ENCODE data around the gene CLEC6A. TPM values are rescaled to one million over a fixed set of nuclear protein-coding genes. Genes with fewer than 3 reads are reported as not detected.

CLEC6A gene
- total RNA-seq, 1 donor from 2014 or later: not detected

DNA sequence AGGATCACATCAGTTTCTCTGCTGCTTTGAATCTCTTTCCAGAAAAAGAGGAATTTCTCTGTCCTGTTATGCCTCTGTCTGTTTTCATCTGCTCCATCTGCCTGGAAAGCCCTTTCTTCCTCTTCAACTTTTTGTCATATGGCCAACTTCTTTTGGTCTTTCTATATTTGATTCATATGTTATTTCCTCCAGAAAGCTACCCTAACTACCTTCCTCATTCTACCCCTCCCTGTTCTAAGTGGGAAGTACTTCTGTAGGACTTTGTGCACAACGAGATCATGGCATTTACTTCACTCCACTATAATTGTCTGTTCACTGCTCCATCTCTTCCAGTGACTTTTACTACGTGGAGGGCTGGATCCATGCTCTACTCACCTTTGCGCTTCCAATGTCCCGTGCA is 63.4 kb downstream of the CLEC6A start:
- no peak overlapping the region for H3K4me3 Mint-ChIP-seq
- Histone ChIP-seq H3F3A (ENCODE audit: low read depth) (no peaks in the 10 kb centered on the region), H3K9me3 (ENCODE audit: low read depth) (no peaks in the 10 kb centered on the region), H3K27me3 (no peaks in the 10 kb centered on the region), H3K4me2 (no peak overlapping the region), H3K79me2 (ENCODE audit: low read depth) (no peaks in the 10 kb centered on the region), H3K4me1 (no peaks in the 10 kb centered on the region), H4K20me1 (ENCODE audit: low read depth) (no peaks in the 10 kb centered on the region), H3K4me3 (no peak overlapping the region), H3K9ac (no peak overlapping the region), H3K27ac (no peak overlapping the region), H2AFZ (replicated peaks) (no peak overlapping the region), H3K36me3 (no peaks in the 10 kb centered on the region)
- H3K4me1 Mint-ChIP-seq: no peaks in the 10 kb centered on the region
- peaks cover 10% of the 10 kb centered on the region for H3K9me3 Mint-ChIP-seq
- no peak for TF ChIP-seq CTCF (IDR thresholded peaks at IDR 0.05)
- peaks cover 2% of the 10 kb centered on the region for H3K27me3 Mint-ChIP-seq (ENCODE audit: insufficient read depth, low read depth)
- DNase-seq (ENCODE audit: low spot score): no peak
- no peaks in the 10 kb centered on the region for H3K36me3 Mint-ChIP-seq
- no peak overlapping the region for H3K27ac Mint-ChIP-seq

GRCh38 chr12:8527250-8528130 is 71.7 kb downstream of the CLEC6A start:
- peak overlapping the region; percentile 82 for H2AFZ ChIP-seq (replicated peaks)
- H3K9me3 ChIP-seq (ENCODE audit: low read depth): no peaks in the 10 kb centered on the region
- no peaks in the 10 kb centered on the region for H3F3A ChIP-seq (ENCODE audit: low read depth)
- H3K4me3 ChIP-seq: no peak overlapping the region
- Mint-ChIP-seq H3K27ac (no peak overlapping the region), H3K4me1 (no peaks in the 10 kb centered on the region), H3K9me3 (peaks cover 33% of the 10 kb centered on the region), H3K36me3 (no peaks in the 10 kb centered on the region), H3K27me3 (ENCODE audit: insufficient read depth, low read depth) (peaks cover 4% of the 10 kb centered on the region), H3K4me3 (no peak overlapping the region)
- H3K27me3 ChIP-seq: no peaks in the 10 kb centered on the region
- H3K4me2 ChIP-seq: peak overlapping the region; percentile 47
- no peak overlapping the region for H3K27ac ChIP-seq
- no peaks in the 10 kb centered on the region for H3K36me3 ChIP-seq
- peaks cover 11% of the 10 kb centered on the region for H3K4me1 ChIP-seq
- TF ChIP-seq EZH2 (IDR thresholded peaks at IDR 0.05) (no peak), EZH2phosphoT487 (IDR thresholded peaks at IDR 0.05) (no peak), CTCF (IDR thresholded peaks at IDR 0.05) (no peak)
- H3K79me2 ChIP-seq (ENCODE audit: low read depth): no peaks in the 10 kb centered on the region
- DNase-seq (ENCODE audit: low spot score): peak; percentile 57
- no peak overlapping the region for H3K9ac ChIP-seq
- H4K20me1 ChIP-seq (ENCODE audit: low read depth): no peaks in the 10 kb centered on the region

Small RNA genes lying within 50 kb of the gene (small RNA-seq; reads per million reads assigned to genes)
- gene RNU6-275P: not detected

Other genes with a start within 250 kb of the CLEC6A start
- gene FAM90A1, start 228.3 kb upstream of the CLEC6A start, total RNA-seq (ENCODE audit: low replicate concordance): 0.09 TPM in 1 of 2 replicates, not detected in the other
- 0.19 TPM in 2 replicates for gene CLEC4D, start 57.5 kb downstream of the CLEC6A start, total RNA-seq (ENCODE audit: low replicate concordance)
- not detected in 2 replicates for gene CLEC4E, start 84.9 kb downstream of the CLEC6A start, total RNA-seq (ENCODE audit: low replicate concordance)
- not detected in 2 replicates for gene AICDA, start 156.9 kb downstream of the CLEC6A start, total RNA-seq (ENCODE audit: low replicate concordance)
- 0.25 TPM in 1 of 2 replicates, not detected in the other for gene MFAP5, start 206.9 kb downstream of the CLEC6A start, total RNA-seq (ENCODE audit: low replicate concordance)
- 113 and 131 TPM in 2 replicates for gene RIMKLB, start 242.0 kb downstream of the CLEC6A start, total RNA-seq (ENCODE audit: low replicate concordance)

Measured in neural progenitor cell (in vitro differentiated cells).